ENCODE results near the gene GNG12. TPM values are rescaled to one million over a fixed set of nuclear protein-coding genes. Genes with fewer than 3 reads are reported as not detected.

Gene GNG12
- total and polyA plus RNA-seq, 4 experiments from 2014 or later, result not detected

- intact Hi-C loops (cut with micrococcal nuclease), result no loop called here
- ChIA-PET CTCF (ENCODE audit: partially characterized antibody) (interaction anchor here (0.7 kb wide), 1 partner anchor 14 kb away, joined by 3 read pairs; no protein-coding TSS in a partner anchor), POLR2A (ENCODE audit: partially characterized antibody) (no interaction called here)
- H3K27me3 Mint-ChIP-seq, result peaks cover 28 to 33% of the 10 kb centered on the region in 2 donors
- peak overlapping the region in 1 of 7 donors; percentile 39 for H3K27ac Mint-ChIP-seq
- H3K4me3 Mint-ChIP-seq, result no peak overlapping the region
- no peaks in the 10 kb centered on the region for H3K9me3 ChIP-seq (ENCODE audit: control insufficient read depth in 1 of 2, low read length in 2 of 2)
- no peaks in the 10 kb centered on the region for H3K36me3 ChIP-seq (ENCODE audit: insufficient read depth, low read length)
- peaks cover 3% of the 10 kb centered on the region for H3K27me3 ChIP-seq (ENCODE audit: insufficient read depth, low read length)
- no peak for DNase-seq
- H3K4me3 ChIP-seq (ENCODE audit: low read length in 2 of 2), result no peak overlapping the region
- H3K4me1 Mint-ChIP-seq, result no peaks in the 10 kb centered on the region
- H3K4me1 ChIP-seq (ENCODE audit: insufficient read depth, low read length), result no peaks in the 10 kb centered on the region
- peaks cover 0 to 5% (median 0%) of the 10 kb centered on the region in 8 donors for H3K9me3 Mint-ChIP-seq
- no peak overlapping the region for H3K27ac ChIP-seq (ENCODE audit: low read depth, low read length)
- no peaks in the 10 kb centered on the region for H3K36me3 Mint-ChIP-seq
Measured at GRCh38 chr1:67802565-67802964, 30.7 kb downstream of the GNG12 start.

- Mint-ChIP-seq H3K9me3 (peaks cover 0 to 7% (median 1%) of the 10 kb centered on the region in 8 donors), H3K4me1 (no peaks in the 10 kb centered on the region), H3K4me3 (no peak overlapping the region), H3K27ac (no peak overlapping the region), H3K36me3 (no peaks in the 10 kb centered on the region), H3K27me3 (peaks cover 33 to 34% of the 10 kb centered on the region in 2 donors)
- ChIA-PET POLR2A (ENCODE audit: partially characterized antibody) (no interaction called here), CTCF (ENCODE audit: partially characterized antibody) (no interaction called here)
- H3K9me3 ChIP-seq (ENCODE audit: control insufficient read depth in 1 of 2, low read length in 2 of 2), result no peaks in the 10 kb centered on the region
- intact Hi-C loops (cut with micrococcal nuclease), result no loop called here
- no peak overlapping the region for H3K4me3 ChIP-seq (ENCODE audit: low read length in 2 of 2)
- H3K36me3 ChIP-seq (ENCODE audit: insufficient read depth, low read length), result no peaks in the 10 kb centered on the region
- H3K27ac ChIP-seq (ENCODE audit: low read depth, low read length), result no peak overlapping the region
- no peaks in the 10 kb centered on the region for H3K4me1 ChIP-seq (ENCODE audit: insufficient read depth, low read length)
- H3K27me3 ChIP-seq (ENCODE audit: insufficient read depth, low read length), result peaks cover 3% of the 10 kb centered on the region
- DNase-seq, result no peak
Measured at GRCh38 chr1:67801903-67802302, 31.4 kb downstream of the GNG12 start.

GRCh38 chr1:67795179-67795912 is 37.9 kb downstream of the GNG12 start:
- H3K36me3 Mint-ChIP-seq, result no peaks in the 10 kb centered on the region
- Histone ChIP-seq H3K9me3 (ENCODE audit: control insufficient read depth in 1 of 2, low read length in 2 of 2) (no peaks in the 10 kb centered on the region), H3K36me3 (ENCODE audit: insufficient read depth, low read length) (no peaks in the 10 kb centered on the region), H3K27ac (ENCODE audit: low read depth, low read length) (no peak overlapping the region), H3K4me3 (ENCODE audit: low read length in 2 of 2) (no peak overlapping the region), H3K4me1 (ENCODE audit: insufficient read depth, low read length) (no peaks in the 10 kb centered on the region), H3K27me3 (ENCODE audit: insufficient read depth, low read length) (peaks cover 3% of the 10 kb centered on the region)
- intact Hi-C loops (cut with micrococcal nuclease), result no loop called here
- POLR2A ChIA-PET (ENCODE audit: partially characterized antibody), result no interaction called here
- no peak overlapping the region for H3K27ac Mint-ChIP-seq
- CTCF ChIA-PET (ENCODE audit: partially characterized antibody), result interaction anchor here (1.1 kb wide), 1 partner anchor 10 kb away, joined by 3 read pairs; no protein-coding TSS in a partner anchor
- no peaks in the 10 kb centered on the region for H3K4me1 Mint-ChIP-seq
- H3K27me3 Mint-ChIP-seq, result peaks cover 9 to 11% of the 10 kb centered on the region in 2 donors
- DNase-seq, result no peak
- peaks cover 0 to 7% (median 5%) of the 10 kb centered on the region in 8 donors for H3K9me3 Mint-ChIP-seq
- no peak overlapping the region for H3K4me3 Mint-ChIP-seq

GRCh38 chr1:67793562-67793961 is 39.7 kb downstream of the GNG12 start:
- Histone ChIP-seq H3K27ac (ENCODE audit: low read depth, low read length) (no peak overlapping the region), H3K4me3 (ENCODE audit: low read length in 2 of 2) (no peak overlapping the region), H3K36me3 (ENCODE audit: insufficient read depth, low read length) (no peaks in the 10 kb centered on the region), H3K4me1 (ENCODE audit: insufficient read depth, low read length) (no peaks in the 10 kb centered on the region), H3K9me3 (ENCODE audit: control insufficient read depth in 1 of 2, low read length in 2 of 2) (no peaks in the 10 kb centered on the region), H3K27me3 (ENCODE audit: insufficient read depth, low read length) (peaks cover 3% of the 10 kb centered on the region)
- ChIA-PET POLR2A (ENCODE audit: partially characterized antibody) (no interaction called here), CTCF (ENCODE audit: partially characterized antibody) (no interaction called here)
- Mint-ChIP-seq H3K27ac (no peak overlapping the region), H3K4me3 (no peak overlapping the region), H3K36me3 (no peaks in the 10 kb centered on the region), H3K9me3 (peaks cover 0 to 7% (median 5%) of the 10 kb centered on the region in 8 donors), H3K27me3 (peaks cover 7 to 13% of the 10 kb centered on the region in 2 donors), H3K4me1 (no peaks in the 10 kb centered on the region)
- no peak for DNase-seq
- intact Hi-C loops (cut with micrococcal nuclease), result no loop called here

GRCh38 chr1:67792741-67793458 is 40.4 kb downstream of the GNG12 start:
- Histone ChIP-seq H3K4me1 (ENCODE audit: insufficient read depth, low read length) (no peaks in the 10 kb centered on the region), H3K27me3 (ENCODE audit: insufficient read depth, low read length) (peaks cover 1% of the 10 kb centered on the region), H3K9me3 (ENCODE audit: control insufficient read depth in 1 of 2, low read length in 2 of 2) (no peaks in the 10 kb centered on the region), H3K4me3 (ENCODE audit: low read length in 2 of 2) (no peak overlapping the region), H3K27ac (ENCODE audit: low read depth, low read length) (no peak overlapping the region), H3K36me3 (ENCODE audit: insufficient read depth, low read length) (no peaks in the 10 kb centered on the region)
- H3K36me3 Mint-ChIP-seq, result no peaks in the 10 kb centered on the region
- CTCF ChIA-PET (ENCODE audit: partially characterized antibody), result no interaction called here
- no peaks in the 10 kb centered on the region for H3K4me1 Mint-ChIP-seq
- H3K9me3 Mint-ChIP-seq, result peaks cover 0 to 7% (median 4%) of the 10 kb centered on the region in 8 donors
- peaks cover 7 to 13% of the 10 kb centered on the region in 2 donors for H3K27me3 Mint-ChIP-seq
- intact Hi-C loops (cut with micrococcal nuclease), result no loop called here
- H3K4me3 Mint-ChIP-seq, result no peak overlapping the region
- POLR2A ChIA-PET (ENCODE audit: partially characterized antibody), result no interaction called here
- no peak for DNase-seq
- H3K27ac Mint-ChIP-seq, result no peak overlapping the region

GRCh38 chr1:67792103-67792502 is 41.2 kb downstream of the GNG12 start:
- no peaks in the 10 kb centered on the region for H3K4me1 ChIP-seq (ENCODE audit: insufficient read depth, low read length)
- Mint-ChIP-seq H3K36me3 (no peaks in the 10 kb centered on the region), H3K4me3 (no peak overlapping the region), H3K4me1 (no peaks in the 10 kb centered on the region), H3K27me3 (peaks cover 4 to 8% of the 10 kb centered on the region in 2 donors), H3K27ac (no peak overlapping the region), H3K9me3 (peaks cover 0 to 7% (median 2%) of the 10 kb centered on the region in 8 donors)
- H3K27me3 ChIP-seq (ENCODE audit: insufficient read depth, low read length), result no peaks in the 10 kb centered on the region
- H3K9me3 ChIP-seq (ENCODE audit: control insufficient read depth in 1 of 2, low read length in 2 of 2), result no peaks in the 10 kb centered on the region
- no peak overlapping the region for H3K4me3 ChIP-seq (ENCODE audit: low read length in 2 of 2)
- CTCF ChIA-PET (ENCODE audit: partially characterized antibody), result no interaction called here
- H3K36me3 ChIP-seq (ENCODE audit: insufficient read depth, low read length), result no peaks in the 10 kb centered on the region
- DNase-seq, result no peak
- intact Hi-C loops (cut with micrococcal nuclease), result no loop called here
- POLR2A ChIA-PET (ENCODE audit: partially characterized antibody), result no interaction called here
- H3K27ac ChIP-seq (ENCODE audit: low read depth, low read length), result no peak overlapping the region

GRCh38 chr1:67791686-67792085 is 41.6 kb downstream of the GNG12 start:
- no peaks in the 10 kb centered on the region for H3K27me3 ChIP-seq (ENCODE audit: insufficient read depth, low read length)
- H3K36me3 Mint-ChIP-seq, result no peaks in the 10 kb centered on the region
- H3K27me3 Mint-ChIP-seq, result peaks cover 4 to 7% of the 10 kb centered on the region in 2 donors
- no peak overlapping the region for H3K27ac Mint-ChIP-seq
- no peak overlapping the region for H3K4me3 ChIP-seq (ENCODE audit: low read length in 2 of 2)
- intact Hi-C loops (cut with micrococcal nuclease), result no loop called here
- POLR2A ChIA-PET (ENCODE audit: partially characterized antibody), result no interaction called here
- H3K4me3 Mint-ChIP-seq, result no peak overlapping the region
- H3K9me3 ChIP-seq (ENCODE audit: control insufficient read depth in 1 of 2, low read length in 2 of 2), result no peaks in the 10 kb centered on the region
- no peak overlapping the region for H3K27ac ChIP-seq (ENCODE audit: low read depth, low read length)
- H3K4me1 Mint-ChIP-seq, result no peaks in the 10 kb centered on the region
- CTCF ChIA-PET (ENCODE audit: partially characterized antibody), result no interaction called here
- DNase-seq, result no peak
- H3K9me3 Mint-ChIP-seq, result peaks cover 0 to 4% (median 1%) of the 10 kb centered on the region in 8 donors
- no peaks in the 10 kb centered on the region for H3K4me1 ChIP-seq (ENCODE audit: insufficient read depth, low read length)
- H3K36me3 ChIP-seq (ENCODE audit: insufficient read depth, low read length), result no peaks in the 10 kb centered on the region

Measured in CD4-positive, alpha-beta memory T cell (primary cell).